Measurements from ENCODE around the gene KCNH8. TPM values are rescaled to one million over a fixed set of nuclear protein-coding genes. Genes with fewer than 3 reads are reported as not detected.

Gene KCNH8
- total RNA-seq, 2 experiments from 2014 or later, result not detected

GRCh38 chr3:19363071-19363470 is 214.8 kb downstream of the KCNH8 start:
- Mint-ChIP-seq H3K9me3 (no peaks in the 10 kb centered on the region), H3K27ac (no peak overlapping the region), H3K27me3 (no peaks in the 10 kb centered on the region), H3K4me3 (no peak overlapping the region), H3K36me3 (ENCODE audit: low read depth) (no peaks in the 10 kb centered on the region), H3K4me1 (ENCODE audit: low read depth) (no peaks in the 10 kb centered on the region)
- POLR2A ChIA-PET, result no interaction called here
- ATAC-seq, result no peak
- DNase-seq, result no peak
- CTCF ChIA-PET, result interaction anchor here (1.6 to 1.8 kb wide), 2 partner anchors 14 to 15 kb away, joined by 4 to 5 read pairs; no protein-coding TSS in a partner anchor
- intact Hi-C loops (cut with micrococcal nuclease), result no loop called here
- TF ChIP-seq CTCF (IDR thresholded peaks at IDR 0.05), result no peak

GRCh38 chr3:19364148-19364547 is 215.8 kb downstream of the KCNH8 start:
- ChIA-PET CTCF (no interaction called here), POLR2A (no interaction called here)
- no peaks in the 10 kb centered on the region for H3K4me1 Mint-ChIP-seq (ENCODE audit: low read depth)
- intact Hi-C loops (cut with micrococcal nuclease), result no loop called here
- no peaks in the 10 kb centered on the region for H3K9me3 Mint-ChIP-seq
- H3K36me3 Mint-ChIP-seq (ENCODE audit: low read depth), result no peaks in the 10 kb centered on the region
- H3K4me3 Mint-ChIP-seq, result no peak overlapping the region
- DNase-seq, result no peak
- H3K27me3 Mint-ChIP-seq, result no peaks in the 10 kb centered on the region
- no peak for TF ChIP-seq CTCF (IDR thresholded peaks at IDR 0.05)
- no peak overlapping the region for H3K27ac Mint-ChIP-seq
- no peak for ATAC-seq

DNA sequence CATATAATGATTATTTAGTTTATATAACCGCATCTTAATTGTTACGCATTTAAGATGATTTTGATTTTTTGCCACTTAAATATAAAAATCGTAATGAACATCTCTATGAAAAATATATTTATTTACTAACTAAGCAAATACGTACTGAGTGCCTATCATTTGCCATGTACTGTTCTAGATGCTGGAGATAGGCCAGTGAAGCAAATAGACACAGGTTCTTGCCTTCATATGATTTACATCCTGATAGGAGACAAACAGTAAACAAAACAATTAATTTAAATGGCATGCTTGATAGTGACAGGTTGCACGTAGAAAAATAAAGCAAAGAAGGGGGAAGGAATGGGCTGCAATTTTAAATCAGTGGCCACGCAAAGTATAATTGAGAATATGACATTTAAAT is 217.2 kb downstream of the KCNH8 start:
- TF ChIP-seq CTCF (IDR thresholded peaks at IDR 0.05), result no peak
- POLR2A ChIA-PET, result no interaction called here
- CTCF ChIA-PET, result no interaction called here
- Mint-ChIP-seq H3K36me3 (ENCODE audit: low read depth) (no peaks in the 10 kb centered on the region), H3K9me3 (no peaks in the 10 kb centered on the region), H3K27ac (no peak overlapping the region), H3K4me3 (no peak overlapping the region), H3K27me3 (no peaks in the 10 kb centered on the region), H3K4me1 (ENCODE audit: low read depth) (no peaks in the 10 kb centered on the region)
- ATAC-seq, result no peak
- intact Hi-C loops (cut with micrococcal nuclease), result no loop called here
- DNase-seq, result no peak

GRCh38 chr3:19384868-19385267 is 236.6 kb downstream of the KCNH8 start:
- ChIA-PET CTCF (interaction anchor here (1.3 kb wide), 1 partner anchor 36 kb away, joined by 3 read pairs; no protein-coding TSS in a partner anchor), POLR2A (no interaction called here)
- TF ChIP-seq CTCF (IDR thresholded peaks at IDR 0.05), result no peak
- Mint-ChIP-seq H3K36me3 (ENCODE audit: low read depth) (no peaks in the 10 kb centered on the region), H3K4me1 (ENCODE audit: low read depth) (no peaks in the 10 kb centered on the region), H3K27ac (no peak overlapping the region), H3K4me3 (no peak overlapping the region), H3K9me3 (no peaks in the 10 kb centered on the region), H3K27me3 (no peaks in the 10 kb centered on the region)
- ATAC-seq, result no peak
- no peak for DNase-seq
- intact Hi-C loops (cut with micrococcal nuclease), result no loop called here

GRCh38 chr3:19392150-19392549 is 243.8 kb downstream of the KCNH8 start:
- CTCF ChIA-PET, result no interaction called here

More at GRCh38 chr3:19392150-19392549, 243.8 kb downstream of the KCNH8 start:
- no peak overlapping the region for H3K4me3 Mint-ChIP-seq
- no peak for ATAC-seq
- no peaks in the 10 kb centered on the region for H3K9me3 Mint-ChIP-seq
- no peaks in the 10 kb centered on the region for H3K27me3 Mint-ChIP-seq
- no peaks in the 10 kb centered on the region for H3K36me3 Mint-ChIP-seq (ENCODE audit: low read depth)
- no peak overlapping the region for H3K27ac Mint-ChIP-seq
- intact Hi-C loops (cut with micrococcal nuclease), result no loop called here
- TF ChIP-seq CTCF (IDR thresholded peaks at IDR 0.05), result no peak
- POLR2A ChIA-PET, result no interaction called here
- H3K4me1 Mint-ChIP-seq (ENCODE audit: low read depth), result no peaks in the 10 kb centered on the region
- no peak for DNase-seq
